Caco-2 (cell line): Measurements from ENCODE around the gene FOXN3. TPM values are rescaled to one million over a fixed set of nuclear protein-coding genes. Genes with fewer than 3 reads are reported as not detected.

Experiments used
- BruUV-seq: library from RNA; stranded (reverse); fragments of 400-500 nt; replicated peaks from 2 replicates; lab custom pipeline; 2021; lab: Mats Ljungman, UMichigan
- CTCF ChIA-PET: fragments of 300-600 bp; sonication (Branson Sonifier 250); formaldehyde crosslinking; loops from one replicate; lab custom pipeline; 2022; ENCODE audit warnings: antibody characterized with exemption; lab: Charles Lee
- POLR2A ChIA-PET: fragments of 300-600 bp; sonication (Branson Sonifier 250); formaldehyde crosslinking; loops from one replicate; lab custom pipeline; 2022; ENCODE audit warnings: antibody characterized with exemption; lab: Charles Lee
- DNase-seq, 2 experiments: peaks; one replicate each; pipeline versions ENCODE4 v3.0.0 to v3.0.0-alpha.2; 2020 to 2022
- H3K27me3 ChIP-seq: replicated peaks from 2 replicates; pipeline ENCODE4 v1.6.0; 2011; ENCODE audit warnings: low read length; ENCODE audit not compliant: control insufficient read depth, insufficient read depth
- H3K36me3 ChIP-seq: 2 replicates; pipeline ENCODE4 v1.5.1; 2011; ENCODE audit warnings: low read length; ENCODE audit not compliant: control insufficient read depth, insufficient read depth
- H3K4me1 ChIP-seq: fragments of 250-450 bp; sonication (Bioruptor Pico); 2 replicates; pipeline ENCODE4 v1.5.1; 2020; ENCODE audit warnings: mild to moderate bottlenecking
- H3K4me3 ChIP-seq: 2 replicates; pipeline ENCODE4 v1.5.1; 2011; ENCODE audit warnings: low read depth, mild to moderate bottlenecking, control low read depth, low read length
- H3K9me3 ChIP-seq: fragments of 250-450 bp; sonication (Bioruptor Pico); 2 replicates; pipeline ENCODE4 v1.5.1; 2020; ENCODE audit warnings: mild to moderate bottlenecking, moderate library complexity
- H3K27ac Mint-ChIP-seq: one replicate; pipeline ENCODE4 v1.8.0; 2022; ENCODE audit warnings: mixed read lengths; ENCODE audit not compliant: unreplicated experiment
- H3K27me3 Mint-ChIP-seq: one replicate; pipeline ENCODE4 v1.8.0; 2022; ENCODE audit warnings: mixed read lengths; ENCODE audit not compliant: insufficient read depth, unreplicated experiment
- H3K36me3 Mint-ChIP-seq: one replicate; pipeline ENCODE4 v1.8.0; 2022; ENCODE audit warnings: mild to moderate bottlenecking, mixed read lengths; ENCODE audit not compliant: insufficient read depth, unreplicated experiment
- H3K4me1 Mint-ChIP-seq: one replicate; pipeline ENCODE4 v1.8.0; 2022; ENCODE audit warnings: low read depth, mixed read lengths; ENCODE audit not compliant: unreplicated experiment
- H3K4me3 Mint-ChIP-seq: one replicate; pipeline ENCODE4 v1.8.0; 2022; ENCODE audit warnings: mild to moderate bottlenecking, moderate library complexity, mixed read lengths; ENCODE audit not compliant: unreplicated experiment
- H3K9me3 Mint-ChIP-seq: one replicate; pipeline ENCODE4 v1.8.0; 2022; ENCODE audit warnings: mixed read lengths; ENCODE audit not compliant: unreplicated experiment
- intact Hi-C: fragments of 100-400 bp; cut with micrococcal nuclease; formaldehyde crosslinking; loops from one replicate; pipeline ENCODE4 v1.10.0; 2022; ENCODE audit not compliant: unreplicated experiment
- total RNA-seq: library from RNA; stranded (reverse); gene quantifications from 2 replicates; pipeline ENCODE4 v1.2.3, GENCODE V29; 2022
- TF ChIP-seq, protein P1 (sequence below), 2 experiments: fragments of 200-600 bp in 1 of 2; IDR thresholded peaks; 1 replicate in 1 of 2; 2 replicates in 1 of 2; pipeline versions ENCODE4 v1.5.1 to v1.8.0; 2011 to 2022; ENCODE audit warnings: antibody characterized with exemption in 1 of 2, control low read depth in 1 of 2, inconsistent platforms in 1 of 2, low read depth in 1 of 2, low read length in 1 of 2, mild to moderate bottlenecking in 1 of 2, moderate library complexity in 1 of 2; ENCODE audit not compliant: insufficient read depth in 1 of 2, severe bottlenecking in 1 of 2, unreplicated experiment in 1 of 2

Gene FOXN3
- total RNA-seq, 1 experiment from 2014 or later = 20.6 TPM

DNA sequence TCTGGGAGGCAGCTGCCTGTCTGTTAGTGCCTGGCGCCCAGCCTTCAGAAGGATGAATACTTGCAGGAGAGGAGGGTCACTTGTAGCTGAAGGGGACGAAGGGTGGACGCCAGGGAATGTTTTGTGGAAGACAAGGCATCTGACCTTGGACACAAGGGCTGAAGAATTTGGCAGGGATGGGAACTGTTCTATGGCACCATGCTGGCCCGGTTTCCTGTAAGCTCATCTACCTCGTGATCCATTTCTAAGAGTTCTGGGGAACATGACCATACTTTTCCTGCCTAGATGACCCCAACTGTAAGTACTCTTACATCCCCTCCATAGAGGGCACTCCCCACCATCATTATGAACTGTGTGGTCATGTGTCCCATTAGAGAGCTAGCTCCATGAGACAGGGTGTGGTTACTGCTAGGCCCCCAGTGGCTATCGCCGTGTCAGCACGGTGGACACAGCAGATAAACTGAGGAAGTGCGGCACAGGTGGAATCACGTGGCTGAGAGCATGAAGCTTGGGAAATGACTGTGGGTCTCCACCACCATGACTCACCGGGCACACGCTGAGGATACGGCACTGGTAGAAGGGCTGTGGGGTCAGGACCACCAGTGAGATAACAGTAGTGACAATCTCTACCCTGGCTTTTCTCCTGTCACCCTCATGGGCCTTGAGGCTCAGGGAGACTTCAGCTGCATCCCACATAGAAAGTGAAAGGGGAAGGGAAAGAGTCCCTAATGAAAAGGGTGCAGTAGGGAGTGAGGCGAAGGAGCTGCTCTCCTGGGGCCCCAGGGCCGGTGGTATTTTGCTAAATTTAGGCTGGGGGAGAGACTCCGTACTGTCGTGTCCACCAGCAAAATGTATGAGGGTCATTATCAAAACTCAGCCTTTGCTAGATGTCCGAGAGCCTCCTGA is 252.6 kb downstream of the FOXN3 start:
- no peaks in the 10 kb centered on the region for H3K27me3 ChIP-seq
- no TSS peak for BruUV-seq
- Mint-ChIP-seq H3K27me3 (no peaks in the 10 kb centered on the region), H3K9me3 (peaks cover 9% of the 10 kb centered on the region), H3K36me3 (peaks cover 12% of the 10 kb centered on the region), H3K27ac (no peak overlapping the region), H3K4me1 (no peaks in the 10 kb centered on the region), H3K4me3 (no peak overlapping the region)
- TF ChIP-seq, protein P1, sequence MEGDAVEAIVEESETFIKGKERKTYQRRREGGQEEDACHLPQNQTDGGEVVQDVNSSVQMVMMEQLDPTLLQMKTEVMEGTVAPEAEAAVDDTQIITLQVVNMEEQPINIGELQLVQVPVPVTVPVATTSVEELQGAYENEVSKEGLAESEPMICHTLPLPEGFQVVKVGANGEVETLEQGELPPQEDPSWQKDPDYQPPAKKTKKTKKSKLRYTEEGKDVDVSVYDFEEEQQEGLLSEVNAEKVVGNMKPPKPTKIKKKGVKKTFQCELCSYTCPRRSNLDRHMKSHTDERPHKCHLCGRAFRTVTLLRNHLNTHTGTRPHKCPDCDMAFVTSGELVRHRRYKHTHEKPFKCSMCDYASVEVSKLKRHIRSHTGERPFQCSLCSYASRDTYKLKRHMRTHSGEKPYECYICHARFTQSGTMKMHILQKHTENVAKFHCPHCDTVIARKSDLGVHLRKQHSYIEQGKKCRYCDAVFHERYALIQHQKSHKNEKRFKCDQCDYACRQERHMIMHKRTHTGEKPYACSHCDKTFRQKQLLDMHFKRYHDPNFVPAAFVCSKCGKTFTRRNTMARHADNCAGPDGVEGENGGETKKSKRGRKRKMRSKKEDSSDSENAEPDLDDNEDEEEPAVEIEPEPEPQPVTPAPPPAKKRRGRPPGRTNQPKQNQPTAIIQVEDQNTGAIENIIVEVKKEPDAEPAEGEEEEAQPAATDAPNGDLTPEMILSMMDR (IDR thresholded peaks at IDR 0.05; ENCODE audit: insufficient read depth in 1 of 2, low read depth in 1 of 2, low read length in 1 of 2, severe bottlenecking in 1 of 2, unreplicated experiment in 1 of 2) = no peak
- CTCF ChIA-PET = no interaction called here
- DNase-seq = no peak
- H3K4me1 ChIP-seq = no peaks in the 10 kb centered on the region
- intact Hi-C loops = no loop called here
- H3K9me3 ChIP-seq = no peaks in the 10 kb centered on the region
- H3K4me3 ChIP-seq = no peak overlapping the region
- POLR2A ChIA-PET = no interaction called here
- H3K36me3 ChIP-seq = no peaks in the 10 kb centered on the region; the same call in 1 of the 2 replicates

DNA sequence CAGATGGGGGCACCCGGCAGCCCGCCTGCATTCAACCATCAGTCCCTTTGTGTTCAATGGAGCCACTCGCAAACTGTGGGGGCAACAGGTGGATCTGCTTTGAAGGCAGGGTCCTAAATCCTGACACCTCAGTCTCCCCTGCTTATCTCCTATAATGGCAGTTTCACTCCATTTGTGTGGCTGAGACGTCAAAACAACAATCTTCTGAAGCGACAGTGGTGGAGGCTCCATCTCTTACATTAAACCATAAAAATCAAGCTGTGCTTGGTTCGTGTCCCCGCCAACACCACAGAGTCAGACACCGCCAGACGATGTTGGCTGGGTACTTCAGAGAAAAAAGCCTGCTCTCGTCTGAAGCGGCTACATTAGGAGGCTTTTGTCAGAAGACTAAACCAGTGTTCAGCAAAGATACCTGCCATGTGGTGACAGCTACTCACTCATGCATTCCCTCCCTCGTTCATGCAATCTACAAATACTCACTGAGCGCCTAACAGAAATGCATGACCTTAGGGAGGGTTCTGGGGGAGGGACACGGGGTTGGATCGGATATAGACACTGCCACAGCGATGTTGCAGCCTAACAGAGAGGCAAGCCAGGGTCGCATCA is 253.9 kb downstream of the FOXN3 start:
- no peaks in the 10 kb centered on the region for H3K27me3 Mint-ChIP-seq
- CTCF ChIA-PET = no interaction called here

DNA sequence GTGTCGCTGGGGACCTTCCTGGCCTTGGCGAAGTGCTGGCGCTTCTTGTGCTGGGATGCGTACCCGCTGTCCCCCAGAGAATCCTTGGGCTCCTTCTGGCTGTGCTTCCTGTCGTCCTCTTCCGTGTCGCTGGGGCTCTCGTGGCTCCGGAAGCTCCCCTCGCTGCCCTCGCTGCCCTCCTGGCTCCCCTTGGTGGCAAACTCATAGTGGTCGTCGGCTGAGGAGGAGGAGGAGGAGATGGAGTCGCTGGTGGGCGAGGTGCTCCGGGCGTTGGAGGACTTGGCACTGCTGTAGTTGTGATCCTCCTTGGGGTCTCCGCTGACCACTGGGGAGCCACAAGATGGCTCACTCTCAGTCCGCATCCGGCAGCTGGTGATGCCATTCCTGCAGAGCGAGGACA is 254.4 kb downstream of the FOXN3 start:
- Histone ChIP-seq H3K36me3 (no peaks in the 10 kb centered on the region; the same call in 1 of the 2 replicates), H3K4me3 (no peak overlapping the region), H3K9me3 (no peaks in the 10 kb centered on the region), H3K27me3 (no peaks in the 10 kb centered on the region), H3K4me1 (no peaks in the 10 kb centered on the region)
- TF ChIP-seq, protein P1 (IDR thresholded peaks at IDR 0.05; ENCODE audit: insufficient read depth in 1 of 2, low read depth in 1 of 2, low read length in 1 of 2, severe bottlenecking in 1 of 2, unreplicated experiment in 1 of 2) = no peak
- Mint-ChIP-seq H3K36me3 (peaks cover 12% of the 10 kb centered on the region), H3K4me1 (no peaks in the 10 kb centered on the region), H3K4me3 (no peak overlapping the region), H3K9me3 (no peaks in the 10 kb centered on the region), H3K27ac (no peak overlapping the region), H3K27me3 (no peaks in the 10 kb centered on the region)
- no TSS peak for BruUV-seq
- intact Hi-C loops = no loop called here
- ChIA-PET POLR2A (no interaction called here), CTCF (no interaction called here)
- DNase-seq = no peak

More for the DNA sequence above, 253.9 kb downstream of the FOXN3 start:
- Mint-ChIP-seq H3K36me3 (peaks cover 12% of the 10 kb centered on the region), H3K9me3 (peaks cover 3% of the 10 kb centered on the region), H3K27ac (no peak overlapping the region), H3K4me3 (no peak overlapping the region), H3K4me1 (no peaks in the 10 kb centered on the region)
- Histone ChIP-seq H3K27me3 (no peaks in the 10 kb centered on the region), H3K9me3 (no peaks in the 10 kb centered on the region), H3K4me1 (no peaks in the 10 kb centered on the region), H3K4me3 (no peak overlapping the region), H3K36me3 (no peaks in the 10 kb centered on the region; the same call in 1 of the 2 replicates)
- no peak for DNase-seq
- TF ChIP-seq, protein P1 (IDR thresholded peaks at IDR 0.05; ENCODE audit: insufficient read depth in 1 of 2, low read depth in 1 of 2, low read length in 1 of 2, severe bottlenecking in 1 of 2, unreplicated experiment in 1 of 2) = no peak
- POLR2A ChIA-PET = no interaction called here
- intact Hi-C loops = no loop called here
- no TSS peak for BruUV-seq
